SK-N-SH treated with all-trans-retinoic acid at 6 μM for 48 hours (cell line): ENCODE results near the gene COL15A1.

Experiments
- CREB5 ChIP-seq: fragments of 250-450 bp; sonication (Bioruptor Pico); IDR thresholded peaks from 2 replicates; pipeline ENCODE4 v1.5.1; 2020; ENCODE audit warnings: low read depth, mild to moderate bottlenecking, moderate library complexity
- ESRRG ChIP-seq: fragments of 250-450 bp; sonication (Bioruptor Pico); IDR thresholded peaks from 2 replicates; pipeline ENCODE4 v1.6.1; 2021; ENCODE audit warnings: mild to moderate bottlenecking
- POU6F1 ChIP-seq: fragments of 250-450 bp; sonication (Bioruptor Pico); IDR thresholded peaks from 2 replicates; pipeline ENCODE4 v1.8.0; 2021; ENCODE audit warnings: low read depth, mild to moderate bottlenecking, moderate library complexity, borderline replicate concordance
- RARB ChIP-seq: fragments of 250-450 bp; sonication (Bioruptor Pico); IDR thresholded peaks from 2 replicates; pipeline ENCODE4 v1.8.0; 2021; ENCODE audit warnings: mild to moderate bottlenecking, moderate library complexity
- ZFP3 ChIP-seq: fragments of 250-450 bp; sonication (Bioruptor Pico); IDR thresholded peaks from 2 replicates; pipeline ENCODE4 v1.5.0; 2020; ENCODE audit warnings: mild to moderate bottlenecking, moderate library complexity
- ZFP30 ChIP-seq: fragments of 450-650 bp; formaldehyde crosslinking; IDR thresholded peaks from 2 replicates; pipeline ENCODE4 v1.5.0; 2022; ENCODE audit warnings: mild to moderate bottlenecking, moderate library complexity
- ZNF8 ChIP-seq: fragments of 450-650 bp; formaldehyde crosslinking; IDR thresholded peaks from 2 replicates; pipeline ENCODE4 v1.5.0; 2020; ENCODE audit warnings: mild to moderate bottlenecking, moderate library complexity

GRCh38 chr9:98929071-98929470 lies 14.6 kb upstream of the COL15A1 start:
- TF ChIP-seq POU6F1 (CRISPR knock-in tag): no peak
- no peak for TF ChIP-seq ZFP30
- TF ChIP-seq ESRRG (CRISPR knock-in tag): no peak
- TF ChIP-seq ZNF8 (CRISPR knock-in tag): no peak
- TF ChIP-seq RARB: no peak
- no peak for TF ChIP-seq CREB5 (CRISPR knock-in tag)
- no peak for TF ChIP-seq ZFP3 (CRISPR knock-in tag)
